Measurements from ENCODE around the gene JAG2. TPM values are rescaled to one million over a fixed set of nuclear protein-coding genes. Genes with fewer than 3 reads are reported as not detected.
A peak's percentile ranks its signal among the peaks of the same experiment; 100 is the strongest.

The JAG2 gene
- total RNA-seq = 10 to 100 TPM; 47.4 to 75.4 (median 67.2) TPM

DNA sequence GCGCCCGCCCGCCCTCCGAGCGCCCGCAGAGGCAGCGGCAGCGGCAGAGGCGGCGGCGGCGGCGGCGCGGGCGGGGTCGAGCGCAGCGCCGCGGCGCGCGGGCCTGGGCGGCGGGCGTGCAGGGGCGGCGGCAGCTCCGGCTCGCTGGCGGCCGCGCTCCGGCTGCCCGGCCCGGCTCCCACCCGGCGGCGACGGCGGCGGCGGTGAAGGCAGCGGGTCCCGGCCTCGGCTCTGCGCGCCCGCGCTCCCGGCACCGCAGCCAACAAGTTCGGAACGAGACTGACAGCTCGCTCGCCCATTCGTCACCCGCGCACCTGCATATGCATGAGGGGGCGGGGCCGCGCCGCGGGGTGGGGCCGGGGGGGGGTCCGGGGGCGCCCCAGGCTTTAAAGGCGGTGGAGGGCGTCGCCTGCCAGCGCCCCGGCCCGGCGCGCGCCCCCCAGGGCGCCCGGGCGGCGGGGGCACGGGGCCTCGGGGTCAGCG, at the start of gene JAG2:
Gene JAG2 (minus strand): TSS at position 281 of the 483 bp plus-strand sequence. CDS start 356 bp downstream, outside the sequence.
- Histone ChIP-seq H3K9me3 (no peaks in the 10 kb centered on the region), H3K36me3 (no peaks in the 10 kb centered on the region), H3K27ac (peak within 1 kb of the TSS; percentile 76), H3K4me1 (peaks cover 54% of the 10 kb centered on the region), H3K4me3 (peak within 1 kb of the TSS; percentile 55), H3K27me3 (peaks cover 54% of the 10 kb centered on the region)
- 1% methylated on average over 14 of the region's 84 CpGs for WGBS
- no peak for TF ChIP-seq POLR2AphosphoS5 (IDR thresholded peaks at IDR 0.05)
- TF ChIP-seq POLR2A (IDR thresholded peaks at IDR 0.05) = no peak
- TF ChIP-seq, protein P1, sequence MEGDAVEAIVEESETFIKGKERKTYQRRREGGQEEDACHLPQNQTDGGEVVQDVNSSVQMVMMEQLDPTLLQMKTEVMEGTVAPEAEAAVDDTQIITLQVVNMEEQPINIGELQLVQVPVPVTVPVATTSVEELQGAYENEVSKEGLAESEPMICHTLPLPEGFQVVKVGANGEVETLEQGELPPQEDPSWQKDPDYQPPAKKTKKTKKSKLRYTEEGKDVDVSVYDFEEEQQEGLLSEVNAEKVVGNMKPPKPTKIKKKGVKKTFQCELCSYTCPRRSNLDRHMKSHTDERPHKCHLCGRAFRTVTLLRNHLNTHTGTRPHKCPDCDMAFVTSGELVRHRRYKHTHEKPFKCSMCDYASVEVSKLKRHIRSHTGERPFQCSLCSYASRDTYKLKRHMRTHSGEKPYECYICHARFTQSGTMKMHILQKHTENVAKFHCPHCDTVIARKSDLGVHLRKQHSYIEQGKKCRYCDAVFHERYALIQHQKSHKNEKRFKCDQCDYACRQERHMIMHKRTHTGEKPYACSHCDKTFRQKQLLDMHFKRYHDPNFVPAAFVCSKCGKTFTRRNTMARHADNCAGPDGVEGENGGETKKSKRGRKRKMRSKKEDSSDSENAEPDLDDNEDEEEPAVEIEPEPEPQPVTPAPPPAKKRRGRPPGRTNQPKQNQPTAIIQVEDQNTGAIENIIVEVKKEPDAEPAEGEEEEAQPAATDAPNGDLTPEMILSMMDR (IDR thresholded peaks at IDR 0.05) = no peak
- no peak for TF ChIP-seq EP300 (IDR thresholded peaks at IDR 0.05)
- no peak for DNase-seq (ENCODE audit: low spot score in 2 of 2)

DNA sequence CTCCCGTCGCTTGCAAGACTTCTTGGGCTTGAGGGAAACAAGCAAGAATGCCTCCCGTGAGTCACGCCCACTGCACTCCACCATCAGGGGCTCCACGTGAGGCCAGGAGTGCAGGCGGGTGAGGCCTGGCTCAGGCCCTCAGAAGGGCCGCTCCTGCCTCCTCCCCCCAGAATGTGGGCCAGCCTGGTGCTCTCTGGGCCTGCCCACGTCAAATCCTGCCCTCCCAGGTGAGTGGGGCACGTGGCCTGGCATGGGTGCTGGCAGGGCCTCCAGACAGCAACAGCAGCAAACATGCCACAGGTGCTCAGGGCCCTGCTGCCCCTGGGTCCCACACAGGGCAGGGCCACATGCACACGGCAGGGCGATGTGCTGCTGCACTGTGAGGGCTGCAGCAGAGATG, 49.2 kb upstream of the JAG2 start:
- no peak overlapping the region for H3K27ac ChIP-seq
- WGBS = 86% methylated on average over 6 of the region's 11 CpGs

DNA sequence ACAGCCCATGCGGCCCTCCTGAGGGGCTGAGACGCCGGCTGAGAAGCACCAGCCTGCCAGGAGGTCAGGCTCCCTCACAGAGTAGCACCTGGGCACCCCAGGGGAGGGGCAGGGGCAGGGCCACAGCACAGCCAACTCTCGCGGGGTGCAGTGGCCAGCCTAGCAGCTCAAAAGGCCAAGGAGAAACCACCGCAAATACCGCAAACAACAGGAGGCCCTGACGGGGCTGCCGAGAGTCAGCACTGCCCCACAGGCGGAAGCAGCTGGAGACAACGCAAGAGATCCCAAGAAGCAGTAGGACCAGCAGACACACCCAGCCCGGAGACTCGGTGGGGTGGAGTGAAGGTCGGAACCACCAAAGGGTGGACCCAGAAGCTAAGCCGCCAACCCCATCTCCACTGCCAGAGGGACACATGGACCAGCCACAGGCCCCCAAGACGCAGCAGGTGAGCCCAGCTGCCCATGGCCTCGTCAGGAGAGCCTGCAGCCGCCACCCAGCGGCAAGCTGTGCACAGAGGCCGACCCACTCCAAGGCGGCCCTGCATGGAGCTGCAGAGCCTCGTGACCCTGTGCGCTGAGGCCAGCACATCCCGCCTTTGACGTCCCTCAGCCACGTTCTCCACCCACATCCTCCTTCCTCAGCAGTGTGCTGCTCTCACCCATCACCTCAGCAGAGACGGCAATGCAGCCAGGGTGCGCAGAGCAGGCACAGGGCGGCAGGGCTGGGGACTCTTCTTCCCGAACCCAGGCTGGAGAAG, 48.1 kb upstream of the JAG2 start:
- WGBS = 95% methylated on average over 20 of the region's 30 CpGs
- H3K27ac ChIP-seq = no peak overlapping the region
- H3K4me3 ChIP-seq = no peak overlapping the region
- no peak for TF ChIP-seq POLR2A (IDR thresholded peaks at IDR 0.05)
- no peak for TF ChIP-seq POLR2AphosphoS5 (IDR thresholded peaks at IDR 0.05)
- no peak for TF ChIP-seq EP300 (IDR thresholded peaks at IDR 0.05)
- TF ChIP-seq, protein P1 (IDR thresholded peaks at IDR 0.05) = no peak
- no peaks in the 10 kb centered on the region for H3K9me3 ChIP-seq
- peaks cover 87% of the 10 kb centered on the region for H3K36me3 ChIP-seq
- no peaks in the 10 kb centered on the region for H3K27me3 ChIP-seq
- no peak for DNase-seq (ENCODE audit: low spot score in 2 of 2)
- H3K4me1 ChIP-seq = no peaks in the 10 kb centered on the region

More for the DNA sequence above, 49.2 kb upstream of the JAG2 start:
- no peaks in the 10 kb centered on the region for H3K9me3 ChIP-seq
- no peaks in the 10 kb centered on the region for H3K4me1 ChIP-seq
- H3K36me3 ChIP-seq = peaks cover 82% of the 10 kb centered on the region
- DNase-seq (ENCODE audit: low spot score in 2 of 2) = no peak
- TF ChIP-seq POLR2AphosphoS5 (IDR thresholded peaks at IDR 0.05) (no peak), EP300 (IDR thresholded peaks at IDR 0.05) (no peak), POLR2A (IDR thresholded peaks at IDR 0.05) (no peak)
- TF ChIP-seq, protein P1 (IDR thresholded peaks at IDR 0.05) = no peak
- H3K27me3 ChIP-seq = no peaks in the 10 kb centered on the region
- no peak overlapping the region for H3K4me3 ChIP-seq

DNA sequence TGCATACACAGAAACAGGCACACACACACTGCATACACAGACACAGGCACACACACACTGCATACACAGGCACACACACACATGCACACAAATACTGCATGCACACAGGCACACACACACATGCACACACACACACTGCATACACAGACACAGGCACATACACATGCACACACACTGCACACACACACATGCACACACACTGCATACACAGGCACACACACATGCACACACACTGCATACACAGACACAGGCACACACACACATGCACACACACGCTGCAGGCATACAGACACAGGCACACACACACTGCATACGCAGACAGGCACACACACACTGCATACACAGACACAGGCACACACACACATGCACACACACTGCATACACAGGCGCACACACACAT, 47.0 kb upstream of the JAG2 start:
- DNase-seq (ENCODE audit: low spot score in 2 of 2) = no peak
- no peak overlapping the region for H3K4me3 ChIP-seq
- H3K27ac ChIP-seq = no peak overlapping the region
- no peaks in the 10 kb centered on the region for H3K9me3 ChIP-seq
- H3K4me1 ChIP-seq = no peaks in the 10 kb centered on the region
- 100% methylated on average over 1 of the region's 3 CpGs for WGBS
- no peaks in the 10 kb centered on the region for H3K27me3 ChIP-seq
- TF ChIP-seq, protein P1 (IDR thresholded peaks at IDR 0.05) = no peak
- TF ChIP-seq EP300 (IDR thresholded peaks at IDR 0.05) = no peak
- no peak for TF ChIP-seq POLR2AphosphoS5 (IDR thresholded peaks at IDR 0.05)
- no peak for TF ChIP-seq POLR2A (IDR thresholded peaks at IDR 0.05)
- H3K36me3 ChIP-seq = peaks cover 85% of the 10 kb centered on the region

DNA sequence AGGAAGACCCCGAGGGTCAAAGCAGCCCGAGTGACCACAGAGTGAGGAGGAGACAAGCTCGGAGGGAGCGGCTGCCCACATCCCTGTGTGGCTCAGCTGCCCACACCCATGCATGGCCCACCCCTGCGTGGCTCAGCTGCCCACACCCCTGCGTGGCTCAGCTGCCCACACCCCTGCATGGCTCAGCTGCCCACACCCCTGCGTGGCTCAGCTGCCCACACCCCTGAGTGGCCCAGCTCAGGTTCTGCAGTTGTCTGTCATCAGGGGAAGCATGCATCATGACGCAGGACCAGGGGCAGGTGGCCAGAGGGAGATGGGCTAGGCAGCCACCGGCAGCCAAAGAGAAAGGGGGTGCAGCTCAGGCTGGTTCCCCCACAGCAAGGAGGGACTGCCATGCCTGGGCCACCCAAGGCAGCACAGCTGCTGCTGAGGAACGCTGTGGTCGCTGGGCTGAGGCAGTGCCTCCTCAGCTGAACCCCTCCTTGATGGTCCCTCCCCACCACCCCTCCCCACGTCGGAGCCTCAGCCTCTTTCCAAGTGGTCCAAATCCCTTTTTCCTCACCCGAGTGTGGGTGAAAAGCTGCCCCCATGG, 45.8 kb upstream of the JAG2 start:
- 92% methylated on average over 10 of the region's 14 CpGs for WGBS
- H3K4me3 ChIP-seq = no peak overlapping the region
- no peaks in the 10 kb centered on the region for H3K9me3 ChIP-seq
- no peak overlapping the region for H3K27ac ChIP-seq
- DNase-seq (ENCODE audit: low spot score in 2 of 2) = no peak
- no peak for TF ChIP-seq POLR2AphosphoS5 (IDR thresholded peaks at IDR 0.05)
- no peak for TF ChIP-seq EP300 (IDR thresholded peaks at IDR 0.05)
- no peak for TF ChIP-seq POLR2A (IDR thresholded peaks at IDR 0.05)
- TF ChIP-seq, protein P1 (IDR thresholded peaks at IDR 0.05) = no peak
- H3K36me3 ChIP-seq = peaks cover 85% of the 10 kb centered on the region
- H3K27me3 ChIP-seq = no peaks in the 10 kb centered on the region
- no peaks in the 10 kb centered on the region for H3K4me1 ChIP-seq

Measured in suprapubic skin (tissue), 4 donors.